Measurements from ENCODE around the gene KCNIP2. TPM values are rescaled to one million over a fixed set of nuclear protein-coding genes. Genes with fewer than 3 reads are reported as not detected.

The KCNIP2 gene
- total and polyA plus RNA-seq, 2 of the 13 experiments (the other 11 are each of a cell fraction or from before 2014, with no cell fraction given) = 0.42 to 0.70 TPM

- no peak overlapping the region for H3K27ac ChIP-seq (ENCODE audit: extremely low read length, insufficient read depth, low read length)
- in situ Hi-C loops (cut with HindIII; ENCODE audit: extremely low pct_ligation_motif_present, low pct_unique_long_range_greater_than_20kb) (no loop called here), intact Hi-C loops (cut with micrococcal nuclease; ENCODE audit: unreplicated experiment) (no loop called here)
- BruUV-seq (replicated peaks) = no TSS peak
- CTCF ChIA-PET (ENCODE audit: low intra/inter-chr PET ratio, low total read pairs) = no interaction called here
- H3K9me3 ChIP-seq (ENCODE audit: low read length) = no peaks in the 10 kb centered on the region
- FAIRE-seq (no peak), ATAC-seq (no peak), DNase-seq (ENCODE audit: low spot score) (no peak)
- no peak overlapping the region for H3K4me2 ChIP-seq (ENCODE audit: low read depth, low read length)
- no peaks in the 10 kb centered on the region for H3K79me2 ChIP-seq (ENCODE audit: insufficient read depth, low read length)
- peaks cover 12% of the 10 kb centered on the region for H3K4me1 ChIP-seq (ENCODE audit: insufficient read depth, low read length)
- WGBS (ENCODE audit: low lambda C conversion rate) = 97% methylated on average over 8 of the region's 8 CpGs
- H4K20me1 ChIP-seq (ENCODE audit: insufficient read depth, low read length) = 0 out of 2 replicates have a peak, but pooled peaks cover 2% of the 10 kb centered on the region
- H3K4me3 ChIP-seq (replicated peaks in 1 of 3; ENCODE audit: insufficient read depth in 1 of 3, low read depth in 2 of 3, low read length in 3 of 3) = no peak overlapping the region
- POLR2A ChIA-PET = no interaction called here
- no peak overlapping the region for H2AFZ ChIP-seq (ENCODE audit: low read length)
- no peak overlapping the region for H3K9ac ChIP-seq (ENCODE audit: insufficient read depth, low read depth, low read length)
- no peaks in the 10 kb centered on the region for H3K36me3 ChIP-seq (replicated peaks in 1 of 2; ENCODE audit: control insufficient read depth in 1 of 2, insufficient read depth in 2 of 2, low read length in 2 of 2)
- H3K27me3 ChIP-seq (ENCODE audit: control insufficient read depth in 1 of 2, insufficient read depth in 2 of 2, low read length in 2 of 2) = no peaks in the 10 kb centered on the region
- TF ChIP-seq SRF (IDR thresholded peaks at IDR 0.05; ENCODE audit: low read depth, low read length) (no peak), TEAD2 (CRISPR knock-in tag; IDR thresholded peaks at IDR 0.05) (no peak), ARNT2 (CRISPR knock-in tag; IDR thresholded peaks at IDR 0.05; ENCODE audit: low read depth) (no peak), ZNF275 (CRISPR knock-in tag; IDR thresholded peaks at IDR 0.05; ENCODE audit: borderline replicate concordance) (no peak), ZFP36L1 (CRISPR knock-in tag; IDR thresholded peaks at IDR 0.05) (no peak), ZNF451 (CRISPR knock-in tag; IDR thresholded peaks at IDR 0.05) (no peak), ZKSCAN5 (CRISPR knock-in tag; IDR thresholded peaks at IDR 0.05) (no peak), ZBTB26 (CRISPR knock-in tag; IDR thresholded peaks at IDR 0.05; ENCODE audit: borderline replicate concordance) (no peak), ZNF234 (CRISPR knock-in tag; conservative IDR thresholded peaks at IDR 0.05) (no peak), YY1 (IDR thresholded peaks at IDR 0.05; ENCODE audit: insufficient read depth, insufficient replicate concordance, low read depth, low read length) (no peak), KDM5A (IDR thresholded peaks at IDR 0.05; ENCODE audit: borderline replicate concordance, low read length) (no peak), ZSCAN31 (CRISPR knock-in tag; IDR thresholded peaks at IDR 0.05; ENCODE audit: low read depth) (no peak), ZNF367 (CRISPR knock-in tag; IDR thresholded peaks at IDR 0.05; ENCODE audit: borderline replicate concordance) (no peak), ZNF609 (CRISPR knock-in tag; IDR thresholded peaks at IDR 0.05; ENCODE audit: borderline replicate concordance) (no peak), POLR2AphosphoS5 (IDR thresholded peaks at IDR 0.05; ENCODE audit: low read depth, low read length) (no peak), HNRNPUL1 (IDR thresholded peaks at IDR 0.05; ENCODE audit: low read depth, low read length) (no peak), FOXK1 (CRISPR knock-in tag; IDR thresholded peaks at IDR 0.05; ENCODE audit: borderline replicate concordance, low read depth) (no peak), ZNF20 (CRISPR knock-in tag; IDR thresholded peaks at IDR 0.05) (no peak)
Measured at GRCh38 chr10:101834341-101834740, 9.3 kb downstream of the KCNIP2 start.
